H7 (cell line): ENCODE measurements around the gene RBMS1. TPM values are rescaled to one million over a fixed set of nuclear protein-coding genes. Genes with fewer than 3 reads are reported as not detected.
"Not testable (repeated sequence)": the region's sequence is repeated elsewhere in the genome, so short reads cannot be mapped to it uniquely, and the experiment has no call there.

Experiments
- DNase-seq: peaks from one replicate; pipeline ENCODE4 v3.0.0; 2012
- H3K27me3 ChIP-seq: 2 replicates; pipeline ENCODE4 v1.6.0; 2011; ENCODE audit warnings: mild to moderate bottlenecking, low read length; ENCODE audit not compliant: control insufficient read depth, insufficient read depth
- H3K36me3 ChIP-seq: replicated peaks from 2 replicates; pipeline ENCODE4 v1.5.1; 2011; ENCODE audit warnings: low read length; ENCODE audit not compliant: control insufficient read depth, insufficient read depth
- H3K4me3 ChIP-seq: 2 replicates; pipeline ENCODE4 v1.5.1; 2011; ENCODE audit warnings: low read depth, mild to moderate bottlenecking, control low read depth, low read length, moderate library complexity; ENCODE audit not compliant: insufficient read depth
- total RNA-seq: library from RNA; depleted of rRNA; stranded (reverse); fragments of >200 nt; shearing (Covaris generic); gene quantifications from 2 replicates; pipeline ENCODE4 v1.2.3, GENCODE V29; 2014

RBMS1 gene
- total RNA-seq, 1 experiment from 2014 or later: 46.7 TPM

DNA sequence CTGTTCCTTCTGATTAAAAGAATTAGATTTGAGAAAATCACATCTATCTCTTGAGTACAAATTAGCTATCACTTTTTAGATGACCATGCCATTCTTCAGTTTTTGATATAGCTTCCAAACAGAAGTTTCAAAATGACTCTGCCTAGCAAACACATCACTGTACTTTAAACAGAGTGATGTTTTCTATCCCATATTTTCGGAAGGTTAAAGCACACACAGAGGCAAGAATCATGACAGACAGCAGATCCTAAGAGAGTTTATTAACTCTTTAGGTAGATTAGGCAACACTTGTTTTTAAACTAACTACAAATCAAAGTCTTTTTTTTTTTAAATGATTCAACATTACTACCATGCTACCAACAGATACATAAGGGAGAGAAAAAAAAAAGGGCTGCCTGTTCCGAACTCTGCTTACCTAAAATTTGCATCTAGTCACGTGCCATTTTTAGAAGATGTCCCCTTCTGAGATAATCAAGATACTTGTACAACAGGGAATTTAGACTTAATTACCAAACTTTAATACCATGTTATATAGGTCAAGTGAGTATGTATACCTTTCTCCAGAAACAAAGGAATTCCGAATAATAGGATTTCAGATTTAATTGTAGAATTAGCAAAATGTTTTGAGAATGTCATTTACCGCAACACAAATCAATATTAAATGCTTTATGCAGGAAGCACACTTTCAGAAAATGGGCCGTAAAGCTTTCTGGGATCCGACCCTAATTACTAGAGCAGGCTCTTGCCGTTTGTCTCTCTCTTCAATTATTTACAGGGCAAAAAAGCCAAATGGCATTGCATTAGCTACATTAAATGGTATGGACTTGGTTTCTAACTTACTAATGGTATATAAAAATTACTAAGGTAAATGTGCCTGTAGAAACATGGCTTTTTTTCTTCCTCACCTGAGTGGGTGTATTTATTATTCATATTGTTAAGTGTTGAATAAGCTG is 2.6 kb downstream of the RBMS1 start:
- Histone ChIP-seq H3K36me3 (no peaks in the 10 kb centered on the region), H3K4me3 (no peak overlapping the region), H3K27me3 (no peaks in the 10 kb centered on the region)
- DNase-seq: no peak

DNA sequence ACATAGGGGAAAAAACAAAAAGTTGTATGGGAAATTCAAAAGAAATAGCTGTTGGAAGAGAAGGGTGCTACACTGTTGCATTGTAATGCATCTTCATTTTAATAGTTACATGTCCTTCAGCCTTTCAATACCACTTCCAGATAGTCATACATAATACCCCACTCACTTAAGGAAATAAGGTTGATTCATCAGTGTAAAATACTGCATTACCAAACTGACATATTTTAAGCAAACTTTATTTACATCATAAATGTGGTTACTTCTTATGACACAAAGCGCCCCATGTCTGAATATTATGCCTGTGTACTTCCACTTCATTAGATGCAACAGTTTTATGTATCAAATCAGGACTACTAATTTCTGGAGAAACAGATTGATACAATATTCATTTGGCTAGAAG is 4.5 kb downstream of the RBMS1 start:
- no peaks in the 10 kb centered on the region for H3K27me3 ChIP-seq
- H3K36me3 ChIP-seq: no peaks in the 10 kb centered on the region
- H3K4me3 ChIP-seq: no peak overlapping the region
- no peak for DNase-seq

DNA sequence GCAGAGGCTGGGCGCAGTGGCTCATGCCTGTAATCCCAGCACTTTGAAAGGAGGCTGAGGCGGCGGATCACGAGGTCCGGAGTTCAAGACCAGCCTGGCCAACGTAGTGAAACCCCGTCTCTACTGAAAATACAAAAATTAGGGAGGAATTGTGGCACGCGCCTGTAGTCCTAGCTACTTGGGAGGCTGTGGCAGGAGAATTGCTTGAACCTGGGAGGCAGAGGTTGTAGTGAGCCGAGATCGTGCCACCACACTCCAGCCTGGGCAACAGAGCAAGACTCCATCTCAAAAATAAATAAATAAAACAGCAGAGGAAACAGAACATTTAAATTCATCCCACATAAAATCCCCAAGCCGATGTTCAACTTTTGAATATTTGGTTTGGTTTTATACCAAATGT is 5.3 kb downstream of the RBMS1 start:
- DNase-seq, H3K4me3 ChIP-seq, H3K36me3 ChIP-seq, H3K27me3 ChIP-seq: not testable (repeated sequence)

DNA sequence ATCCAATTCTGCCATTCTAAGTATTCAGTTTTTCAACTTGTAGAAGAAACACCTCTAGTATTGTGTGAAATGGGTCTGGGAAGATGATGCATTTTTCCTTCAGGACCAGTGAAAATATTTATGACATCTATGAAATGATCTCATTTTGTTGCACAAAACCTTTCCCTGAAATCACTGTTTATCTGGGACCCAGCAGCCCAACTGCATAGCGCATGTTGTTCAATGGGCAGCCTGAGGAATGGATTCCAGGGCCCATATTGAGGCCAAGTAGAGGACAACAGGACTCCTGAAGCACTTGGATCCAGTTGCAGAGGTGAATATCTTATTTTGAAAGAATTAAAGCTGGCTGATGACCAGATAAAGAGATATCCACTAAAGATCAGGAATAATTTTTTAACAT is 7.3 kb downstream of the RBMS1 start:
- Histone ChIP-seq H3K36me3 (no peaks in the 10 kb centered on the region), H3K4me3 (no peak overlapping the region), H3K27me3 (no peaks in the 10 kb centered on the region)
- DNase-seq: no peak

DNA sequence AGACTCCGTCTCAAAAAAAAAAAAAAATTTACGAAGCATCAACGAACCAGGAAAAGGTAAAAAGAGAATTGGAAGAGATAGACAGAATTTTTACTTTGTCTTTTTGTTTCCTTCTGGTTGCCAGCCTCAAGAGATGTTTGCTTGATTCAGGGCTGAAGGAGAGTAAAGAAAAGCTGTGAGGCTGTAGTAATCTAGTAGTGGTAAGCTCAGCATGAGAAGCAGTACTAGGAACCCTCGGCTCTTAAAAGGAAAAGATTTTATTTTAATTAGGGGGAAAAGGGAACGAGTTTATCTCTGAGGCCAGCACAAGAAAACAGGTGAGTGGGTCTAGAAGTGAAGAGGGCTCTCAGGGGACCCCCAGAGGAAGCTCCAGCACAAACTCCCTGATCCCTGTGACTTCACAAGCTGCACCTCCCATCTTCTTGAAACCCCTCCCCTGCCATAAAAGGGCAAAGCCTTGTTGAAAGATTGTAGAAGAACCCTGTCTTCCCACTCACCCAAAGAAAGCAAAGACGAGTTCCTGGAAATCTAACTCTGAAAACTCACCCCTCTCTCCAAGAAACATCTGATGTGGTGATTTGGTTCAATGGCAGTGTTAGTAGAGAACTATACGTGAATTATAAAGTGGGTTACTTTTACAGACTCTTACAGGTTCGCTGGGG is 8.6 kb downstream of the RBMS1 start:
- Histone ChIP-seq H3K36me3 (no peaks in the 10 kb centered on the region), H3K4me3 (no peak overlapping the region), H3K27me3 (no peaks in the 10 kb centered on the region)
- DNase-seq: peak; percentile 61

DNA sequence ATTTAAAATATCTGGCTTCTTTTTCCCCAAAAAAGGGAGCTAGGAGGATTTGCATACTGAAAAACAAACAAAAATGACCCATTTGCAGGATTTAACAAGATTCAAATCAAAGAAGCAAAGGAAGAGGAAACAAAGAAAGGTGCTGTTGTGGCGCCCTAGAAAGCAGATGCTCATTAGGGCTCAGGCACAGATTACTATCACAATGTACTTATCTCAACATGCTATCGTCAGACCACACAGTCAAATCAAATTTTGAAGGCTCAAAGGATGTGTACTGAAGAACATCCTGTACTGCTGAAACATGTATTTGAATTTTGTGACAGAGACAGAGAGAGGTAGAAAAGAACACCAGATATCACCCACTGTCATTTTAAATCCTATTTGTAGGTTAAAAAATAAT is 10.9 kb downstream of the RBMS1 start:
- Histone ChIP-seq H3K4me3 (no peak overlapping the region), H3K27me3 (no peaks in the 10 kb centered on the region), H3K36me3 (no peaks in the 10 kb centered on the region)
- no peak for DNase-seq

DNA sequence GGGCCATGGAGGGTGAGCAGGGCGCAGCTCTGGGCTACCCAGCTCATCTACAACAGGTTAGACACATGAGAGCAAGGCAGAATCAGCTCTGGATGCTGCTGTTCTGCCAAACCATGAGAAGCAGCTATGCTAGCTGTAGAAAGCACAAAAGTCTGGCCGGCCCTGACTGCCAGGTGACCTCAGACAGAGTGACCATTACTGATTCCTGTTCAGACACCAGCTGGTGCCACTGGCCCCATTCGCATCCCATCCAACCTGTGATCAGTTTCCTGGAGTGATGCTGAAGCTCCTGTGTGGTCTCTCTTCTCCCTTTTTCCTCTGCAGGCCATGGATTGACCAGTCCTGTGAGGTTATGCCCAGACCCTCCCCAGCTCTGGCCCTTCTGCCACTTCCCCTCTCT is 14.3 kb downstream of the RBMS1 start:
- no peak for DNase-seq
- no peaks in the 10 kb centered on the region for H3K36me3 ChIP-seq
- H3K27me3 ChIP-seq: no peaks in the 10 kb centered on the region
- no peak overlapping the region for H3K4me3 ChIP-seq

DNA sequence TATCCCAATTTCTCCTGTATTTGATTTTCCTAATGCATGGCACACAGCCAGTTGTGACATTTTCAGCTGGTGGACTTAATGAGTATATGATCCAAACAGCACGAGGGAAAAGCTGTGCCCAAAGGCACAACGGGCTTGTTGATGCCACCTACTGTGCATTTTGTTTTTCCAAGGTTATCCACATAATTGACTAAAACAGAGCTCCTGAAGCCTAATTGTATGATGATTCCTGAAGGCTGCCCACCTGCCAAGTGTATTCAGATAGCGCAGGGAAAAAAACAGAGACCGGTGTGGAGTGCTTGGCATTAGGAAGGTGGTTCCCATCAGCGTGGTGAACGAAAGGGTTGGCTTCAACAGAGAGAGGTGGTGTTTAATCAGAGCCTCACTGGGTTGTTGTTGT is 14.9 kb downstream of the RBMS1 start:
- no peak overlapping the region for H3K4me3 ChIP-seq
- DNase-seq: peak; percentile 17

DNA sequence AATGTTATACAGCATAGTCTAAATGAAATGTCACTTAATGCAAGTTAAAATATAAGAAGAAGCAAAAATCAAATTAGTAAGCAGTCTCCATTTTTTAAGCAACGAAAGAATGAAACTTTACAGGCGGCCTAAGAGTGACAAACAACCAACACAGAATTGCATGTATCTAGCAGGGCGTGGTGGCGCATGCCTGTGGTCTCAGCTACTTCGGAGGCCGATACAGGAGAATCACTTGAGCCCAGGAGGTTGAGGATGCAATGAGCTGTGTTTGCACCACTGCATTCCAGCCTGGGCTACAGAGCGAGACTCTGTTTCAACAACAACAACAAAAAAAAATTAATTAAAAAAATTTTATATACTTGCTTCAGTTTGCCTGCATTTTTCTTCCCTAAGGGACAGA is 16.6 kb downstream of the RBMS1 start:
- Histone ChIP-seq H3K27me3 (no peaks in the 10 kb centered on the region), H3K36me3 (no peaks in the 10 kb centered on the region), H3K4me3 (no peak overlapping the region)
- DNase-seq: no peak

More for the DNA sequence above, 14.9 kb downstream of the RBMS1 start:
- no peaks in the 10 kb centered on the region for H3K27me3 ChIP-seq
- no peaks in the 10 kb centered on the region for H3K36me3 ChIP-seq

DNA sequence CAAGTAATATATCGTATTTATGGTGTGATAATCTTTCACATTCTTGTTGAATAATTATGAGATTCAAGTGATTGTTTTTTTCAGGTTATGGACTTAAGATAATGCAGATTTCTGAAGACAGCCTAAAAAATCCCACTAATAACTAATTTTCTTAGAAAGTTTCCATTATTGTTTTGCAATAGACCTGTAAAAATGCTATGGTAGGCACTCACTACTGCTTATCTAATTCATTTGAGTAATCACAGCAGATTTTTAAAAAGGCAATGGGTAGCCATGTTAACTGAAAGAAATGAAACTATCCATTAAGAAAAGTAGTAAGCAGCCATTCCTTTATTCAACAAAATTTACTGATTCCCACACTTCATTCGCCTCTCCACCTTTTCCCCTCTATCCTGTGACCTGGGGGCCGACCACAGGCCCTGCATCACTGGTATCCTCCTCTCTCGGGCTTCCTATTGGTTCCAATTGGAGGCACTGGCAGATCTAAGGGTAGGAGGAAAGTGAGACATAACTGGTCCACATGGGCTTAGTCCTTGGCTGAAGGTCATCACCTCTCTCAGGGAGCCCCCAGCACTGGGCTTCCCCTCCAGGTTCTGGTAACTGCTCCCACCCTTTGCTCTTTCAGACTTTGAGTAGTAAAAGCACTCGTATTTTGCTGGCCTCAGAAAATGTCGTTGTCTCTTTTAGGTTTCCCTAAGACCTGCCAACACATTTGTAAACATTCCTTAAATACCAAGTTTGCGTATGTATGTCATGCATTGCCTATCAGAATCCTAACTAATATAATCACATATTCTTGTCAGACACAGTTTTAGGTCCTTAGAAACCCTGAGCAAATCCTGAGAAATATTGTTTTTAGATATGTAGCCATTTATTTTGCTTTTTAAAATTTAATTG is 18.5 kb downstream of the RBMS1 start:
- Histone ChIP-seq H3K36me3 (no peaks in the 10 kb centered on the region), H3K27me3 (no peaks in the 10 kb centered on the region)

DNA sequence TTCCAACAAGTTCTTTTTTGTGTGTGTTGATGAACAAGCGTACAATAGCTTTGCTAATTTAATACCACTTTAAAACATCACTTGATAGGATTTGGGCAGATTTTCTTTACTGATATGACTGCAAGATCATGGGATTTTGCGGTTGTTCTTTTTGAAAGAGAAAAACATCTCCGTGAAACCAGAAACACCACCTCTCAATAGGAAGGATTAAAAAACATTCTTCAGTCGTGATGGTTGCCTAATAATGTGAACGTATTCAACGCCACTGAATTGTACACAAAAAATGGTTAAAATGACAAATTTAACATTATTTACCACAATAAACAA is 19.3 kb downstream of the RBMS1 start:
- DNase-seq: no peak
- no peak overlapping the region for H3K4me3 ChIP-seq
- H3K27me3 ChIP-seq: no peaks in the 10 kb centered on the region
- no peaks in the 10 kb centered on the region for H3K36me3 ChIP-seq

More for the DNA sequence above, 18.5 kb downstream of the RBMS1 start:
- no peak overlapping the region for H3K4me3 ChIP-seq
- peak; percentile 52 for DNase-seq

DNA sequence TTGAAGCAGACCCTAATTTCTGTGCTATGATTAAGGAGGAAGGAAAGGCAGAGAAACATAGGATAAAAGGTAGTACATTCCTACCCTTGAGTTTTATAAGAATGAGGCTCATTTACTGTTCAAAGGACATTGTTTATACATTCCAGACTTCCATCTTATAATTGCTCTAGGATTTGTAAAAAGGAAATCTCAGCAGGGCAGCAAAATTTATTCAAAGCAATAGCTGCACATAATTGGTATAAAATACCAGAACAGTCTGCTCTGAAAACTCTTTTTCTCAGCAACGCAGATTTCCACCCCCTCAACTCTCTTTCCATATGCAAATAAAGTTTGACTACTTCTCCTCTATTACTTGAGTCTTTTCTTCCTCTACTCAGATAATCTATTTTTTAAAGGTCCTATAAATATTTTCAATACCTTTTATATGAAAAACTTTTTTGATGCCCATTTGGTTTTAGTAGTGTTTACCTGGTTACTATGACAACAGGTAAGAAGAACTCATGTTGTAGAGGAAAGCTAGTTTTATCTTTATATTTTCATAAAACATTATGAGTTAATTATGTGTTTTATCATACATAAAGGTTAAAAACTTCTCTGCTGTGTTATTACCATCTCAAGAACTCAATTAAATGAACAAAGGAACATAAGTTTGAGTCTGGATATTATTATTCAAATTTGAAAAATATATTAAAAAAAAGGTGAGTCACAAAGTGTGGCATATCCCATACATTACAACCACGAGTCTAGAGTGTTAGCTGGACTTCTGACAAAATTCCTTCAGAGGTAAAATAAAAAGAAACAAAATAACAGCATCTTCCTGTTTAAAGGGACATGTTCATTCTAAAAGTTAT is 19.9 kb downstream of the RBMS1 start:
- no peaks in the 10 kb centered on the region for H3K36me3 ChIP-seq
- H3K27me3 ChIP-seq: no peaks in the 10 kb centered on the region
- DNase-seq: no peak
- H3K4me3 ChIP-seq: no peak overlapping the region

DNA sequence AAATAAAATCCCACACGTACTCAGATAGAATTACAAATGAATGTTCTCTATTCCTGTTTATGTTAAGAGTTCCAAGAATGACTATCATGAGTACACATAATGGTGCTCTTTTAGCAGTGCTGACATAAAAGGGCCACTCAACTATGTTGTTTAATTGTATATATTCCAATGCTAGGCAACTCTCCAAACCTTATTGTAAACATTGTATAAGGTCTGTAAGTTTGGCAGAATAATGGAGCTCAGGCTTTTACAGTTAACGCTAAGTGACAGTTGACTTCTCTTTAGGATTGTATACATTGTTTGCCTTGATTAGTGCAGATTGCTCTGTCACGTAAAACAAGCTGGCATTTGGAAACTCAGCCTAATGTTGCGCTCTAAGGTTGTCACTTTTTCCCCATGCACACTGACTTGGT is 20.8 kb downstream of the RBMS1 start:
- no peak for DNase-seq
- no peak overlapping the region for H3K4me3 ChIP-seq
- H3K36me3 ChIP-seq: no peaks in the 10 kb centered on the region
- no peaks in the 10 kb centered on the region for H3K27me3 ChIP-seq

DNA sequence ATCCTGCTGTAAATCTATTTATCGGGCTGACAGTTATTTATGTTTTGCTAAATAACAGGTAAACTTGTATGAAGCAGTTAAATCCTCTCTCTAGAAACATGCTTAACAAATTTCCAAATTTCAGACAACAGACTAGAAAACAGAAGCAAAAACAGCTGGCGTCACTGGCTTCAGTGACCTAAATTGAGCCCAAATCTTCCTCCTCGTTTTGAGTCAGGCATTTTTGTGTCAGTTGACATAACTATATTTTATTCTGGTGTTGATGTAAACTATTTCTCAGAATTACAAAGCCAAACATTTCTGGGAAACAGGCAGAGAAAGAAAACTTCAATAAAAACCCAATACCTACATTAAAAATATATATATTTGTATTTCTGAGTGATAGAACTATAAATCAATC is 21.7 kb downstream of the RBMS1 start:
- no peaks in the 10 kb centered on the region for H3K27me3 ChIP-seq

More for the DNA sequence above, 21.7 kb downstream of the RBMS1 start:
- no peak for DNase-seq
- H3K36me3 ChIP-seq: no peaks in the 10 kb centered on the region
- H3K4me3 ChIP-seq: no peak overlapping the region
